Fibroblast of skin of right quadriceps (primary cell): ENCODE data around the gene ETDB.
A peak's percentile ranks its signal among the peaks of the same experiment; 100 is the strongest.
"Not testable (repeated sequence)": the region's sequence is repeated elsewhere in the genome, so short reads cannot be mapped to it uniquely, and the experiment has no call there.

Source experiments
- DNase-seq: peaks from one replicate; pipeline ENCODE4 v3.0.0-alpha.2; 2013

The ETDB gene

DNA sequence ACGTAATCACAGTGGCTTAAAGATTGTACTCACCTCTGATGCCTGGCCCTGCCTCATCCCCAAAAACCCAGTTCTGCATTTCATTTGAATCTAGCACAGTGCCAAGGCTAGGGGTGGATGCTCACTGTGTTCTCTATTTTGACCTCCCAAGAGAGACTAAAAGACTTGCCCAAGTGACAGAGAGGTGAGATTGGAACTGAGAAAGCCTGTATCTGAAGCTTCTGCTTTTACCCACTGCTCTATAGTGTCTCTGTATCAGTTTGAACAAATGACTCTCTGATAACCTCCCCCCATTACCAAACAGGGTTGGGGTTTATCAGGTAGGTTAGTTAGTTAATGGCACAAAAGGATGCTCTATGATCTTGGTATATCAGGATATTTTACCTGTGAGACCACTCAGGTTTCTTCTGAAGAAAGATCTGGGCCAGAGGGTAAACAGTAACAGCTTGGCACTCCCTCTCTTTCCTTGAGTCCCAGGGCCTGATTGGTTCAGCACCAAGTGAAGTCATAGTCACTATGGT lies at the start of gene ETDB:
TSS of gene ETDB (minus strand) at position 471 of the 521 bp plus-strand sequence. CDS start 1,265 bp downstream, outside the sequence.
- not testable (repeated sequence) for DNase-seq

GRCh38 chrX:135169534-135169933 lies 49.2 kb upstream of the ETDB start:
- not testable (repeated sequence) for DNase-seq

GRCh38 chrX:135168486-135168885 lies 48.2 kb upstream of the ETDB start:
- no peak for DNase-seq

DNA sequence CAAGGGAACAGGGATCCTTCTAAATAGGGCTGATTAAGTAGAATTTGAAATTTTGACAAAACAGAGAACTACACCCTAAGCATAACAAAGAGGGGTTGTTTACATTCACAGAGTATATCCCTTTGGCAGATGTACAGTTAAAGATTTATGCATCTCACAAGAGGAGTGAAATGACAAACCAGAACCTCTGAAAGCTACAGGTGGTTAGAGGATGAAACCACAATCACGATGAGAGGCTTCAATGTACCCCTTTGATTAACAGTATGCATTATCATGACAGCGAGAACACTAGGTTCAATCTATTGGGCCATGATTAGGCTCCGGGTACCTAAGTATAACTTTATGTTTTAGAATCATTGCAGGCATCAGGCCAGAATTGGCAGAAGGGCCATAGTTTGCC lies 34.4 kb upstream of the ETDB start:
- DNase-seq: not testable (repeated sequence)

DNA sequence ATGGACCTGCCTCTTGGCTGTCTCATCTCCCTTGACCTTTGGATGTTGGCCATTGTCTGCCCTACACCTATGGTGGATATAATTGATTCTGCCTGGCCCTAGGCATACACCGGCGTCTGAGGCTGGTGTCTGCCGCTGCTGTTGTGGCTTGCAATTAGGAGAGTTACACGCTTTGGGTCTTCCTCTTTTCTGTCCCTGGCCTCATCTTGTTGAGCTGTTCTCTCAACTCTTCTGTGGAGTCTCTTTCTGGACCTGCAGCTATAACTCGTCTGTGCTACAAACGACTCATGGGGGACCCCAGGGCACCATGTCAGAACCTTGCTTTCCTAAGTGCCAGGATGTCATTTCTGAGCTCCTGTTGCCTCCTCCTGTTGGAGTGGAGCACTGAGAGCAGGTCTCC lies 5.8 kb upstream of the ETDB start:
- not testable (repeated sequence) for DNase-seq

DNA sequence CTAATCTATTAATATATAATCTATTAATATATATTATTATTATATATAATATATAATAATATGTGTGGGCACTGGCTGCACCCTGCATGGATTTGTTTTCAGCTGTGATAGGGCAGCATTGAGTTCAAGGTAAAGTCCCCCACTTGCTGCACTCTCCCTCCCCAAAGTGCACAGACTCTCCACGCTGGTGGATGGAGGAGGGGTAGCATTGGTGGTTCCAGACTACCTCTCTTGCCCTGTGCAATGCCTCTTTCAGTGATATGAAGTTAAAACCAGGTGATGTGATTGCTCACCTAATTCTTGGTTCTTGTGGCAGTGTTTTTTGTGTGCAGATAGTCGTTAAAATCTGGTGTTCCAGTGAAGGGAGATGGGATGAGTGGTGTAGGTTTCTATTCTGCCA lies 4.3 kb downstream of the ETDB start:
- DNase-seq: not testable (repeated sequence)

GRCh38 chrX:135114392-135114791 lies 5.9 kb downstream of the ETDB start:
- no peak for DNase-seq

DNA sequence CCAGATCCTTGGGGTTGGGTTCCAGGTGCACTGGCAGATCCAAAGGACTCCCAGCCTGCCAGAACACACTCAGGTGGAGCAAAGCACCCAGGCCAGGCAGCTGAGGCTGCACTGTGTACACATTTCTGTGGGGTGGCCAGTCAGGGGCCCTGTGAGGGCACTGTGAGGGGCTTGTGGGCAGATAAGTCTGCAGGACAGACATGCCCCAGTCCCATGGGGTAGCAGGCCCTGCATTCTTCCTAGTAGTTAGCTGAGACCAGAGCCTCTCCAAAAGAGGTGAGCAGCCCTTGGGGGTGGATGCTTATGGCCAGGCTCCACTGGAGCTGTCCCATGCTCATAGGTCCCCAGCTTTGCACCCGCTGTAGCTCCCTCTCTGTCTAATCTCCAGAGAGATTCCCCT lies 7.6 kb downstream of the ETDB start:
- DNase-seq: no peak

- peak; percentile 13 for DNase-seq
Observed at GRCh38 chrX:135112096-135112729, 8.1 kb downstream of the ETDB start.

DNA sequence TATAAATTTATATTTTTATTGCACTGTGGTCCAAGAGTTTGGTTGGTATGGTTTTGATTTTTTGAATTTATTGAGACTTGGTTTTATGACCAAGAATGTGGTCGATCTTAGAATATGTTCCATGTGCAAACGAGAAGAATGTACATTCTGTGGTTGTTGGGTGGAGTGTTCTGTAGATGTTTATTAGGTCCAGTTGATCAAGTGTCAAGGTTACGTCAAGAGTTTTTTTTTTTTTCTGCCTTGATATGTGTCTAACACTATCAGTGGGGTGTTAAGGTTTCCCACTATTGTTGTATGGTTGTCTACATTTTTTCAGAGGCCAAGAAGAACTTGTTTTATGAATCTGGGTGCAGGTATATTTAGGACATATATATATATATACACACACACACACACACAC lies 10.8 kb downstream of the ETDB start:
- no peak for DNase-seq

DNA sequence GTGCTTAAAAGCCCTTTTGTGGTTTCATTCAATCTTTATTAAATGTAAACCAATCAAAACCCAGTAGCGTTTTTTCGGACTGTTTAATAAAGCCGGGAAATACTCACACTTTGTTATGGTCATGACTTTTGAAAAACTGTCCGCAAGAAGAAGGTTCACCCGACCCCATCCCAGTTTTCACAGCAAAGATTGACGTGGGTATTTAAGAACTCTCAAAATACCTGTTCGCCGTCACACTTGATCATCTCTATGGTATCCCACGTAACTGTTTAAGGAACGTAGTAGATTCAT lies 20.9 kb downstream of the ETDB start:
- no peak for DNase-seq

DNA sequence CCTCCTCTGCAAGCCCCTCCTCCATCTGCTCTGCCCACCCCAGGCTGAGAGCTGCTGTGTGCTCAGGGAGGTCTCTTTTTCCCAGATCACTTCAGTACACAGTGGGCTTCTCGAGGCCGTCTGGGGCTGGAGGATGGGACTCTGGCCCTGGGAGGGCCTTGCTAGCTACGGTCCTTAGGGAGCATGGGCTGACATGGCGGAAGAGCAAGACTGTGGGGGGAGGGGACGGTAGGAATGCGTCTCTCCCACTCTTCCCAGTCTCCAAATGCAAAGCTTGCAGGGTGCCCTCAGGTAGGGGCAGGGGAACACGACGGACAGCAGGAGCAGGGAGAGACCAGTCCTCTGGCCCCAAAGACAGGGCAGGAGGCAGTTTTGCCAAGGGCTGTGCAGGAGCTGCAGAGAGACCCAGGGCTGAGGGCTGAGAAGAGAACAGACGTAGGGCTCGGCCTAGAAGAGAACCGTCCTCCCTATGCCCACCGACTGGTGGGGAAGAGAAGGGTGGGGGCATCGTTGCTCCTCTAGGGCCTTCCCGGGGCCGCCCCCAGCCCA lies 23.1 kb downstream of the ETDB start:
- not testable (repeated sequence) for DNase-seq

DNA sequence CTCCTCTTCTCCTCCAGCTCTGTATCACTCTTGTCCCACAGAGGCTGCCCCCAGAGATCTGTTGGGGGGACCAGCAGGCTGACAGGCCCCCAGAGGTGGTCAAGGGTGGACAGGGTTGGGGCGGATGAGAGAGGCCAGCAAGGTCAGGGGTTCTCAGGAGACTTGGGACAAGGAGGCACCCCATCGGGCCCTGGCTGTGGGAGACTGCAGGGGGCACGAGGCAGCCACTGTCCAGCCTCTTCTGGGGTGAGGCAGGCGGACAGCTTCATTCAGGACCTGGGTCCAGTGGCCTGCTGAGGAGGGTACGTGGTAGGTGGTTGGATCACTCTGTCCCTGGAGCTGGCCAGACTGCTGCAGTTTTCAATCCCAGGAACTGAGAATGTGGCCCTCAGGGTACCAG lies 24.6 kb downstream of the ETDB start:
- no peak for DNase-seq

DNA sequence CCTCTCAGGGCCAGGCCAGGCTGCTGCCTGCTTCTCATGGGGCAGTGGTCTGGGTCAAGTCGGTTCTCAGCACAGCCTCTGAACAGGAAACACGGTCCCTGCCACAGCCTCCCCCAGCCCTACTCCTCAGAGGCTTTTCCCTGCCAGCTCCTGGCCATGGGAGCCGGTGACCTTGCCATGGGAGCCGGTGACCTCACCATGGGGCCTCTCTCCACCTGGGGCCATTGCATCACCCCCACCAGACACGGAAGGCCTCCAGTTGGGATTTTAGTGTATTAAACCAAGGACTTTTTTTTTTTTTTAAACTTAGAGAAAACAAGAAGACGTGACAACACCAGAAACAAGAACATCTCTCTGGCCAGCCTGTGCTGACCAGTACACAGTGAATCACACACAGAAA lies 25.6 kb downstream of the ETDB start:
- no peak for DNase-seq

DNA sequence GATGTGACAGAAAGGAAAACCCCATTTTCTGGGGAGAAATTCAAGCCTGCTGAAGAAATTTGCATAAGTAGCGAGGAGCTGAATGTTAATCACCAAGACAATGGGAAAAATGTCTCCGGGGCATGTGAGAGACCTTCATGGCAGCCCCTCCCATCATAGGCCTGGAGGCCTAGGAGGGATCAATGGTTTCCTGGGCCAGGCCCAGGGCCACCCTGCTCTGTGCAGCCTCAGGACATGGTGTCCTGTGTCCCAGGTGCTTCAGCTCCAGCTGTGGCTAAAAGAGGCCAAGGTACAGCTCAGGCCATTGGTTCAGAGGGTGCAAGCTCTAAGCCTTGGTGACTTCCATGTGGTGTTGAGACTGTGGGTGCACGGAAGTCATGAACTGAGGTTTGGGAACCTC lies 31.2 kb downstream of the ETDB start:
- no peak for DNase-seq

DNA sequence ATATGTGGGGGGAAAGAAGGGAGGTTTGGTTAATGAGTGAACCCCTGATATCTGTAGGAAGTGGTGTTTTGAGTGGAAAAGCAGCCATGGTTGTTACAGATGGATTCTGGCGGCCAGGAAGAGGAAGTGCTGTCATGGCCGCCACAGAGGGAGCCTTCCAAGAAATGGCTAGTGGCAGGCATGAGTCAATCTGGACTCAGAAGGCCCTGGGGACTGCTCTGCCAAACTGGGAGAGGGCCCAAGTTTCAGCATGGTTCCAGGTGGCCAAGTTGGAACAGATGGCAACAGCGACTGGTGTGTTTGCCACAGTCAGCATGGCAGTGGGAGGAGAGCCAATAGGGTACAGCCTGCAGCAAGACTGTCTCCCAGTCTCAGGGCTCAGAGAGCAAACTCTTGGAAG lies 32.5 kb downstream of the ETDB start:
- no peak for DNase-seq

GRCh38 chrX:135086197-135086854 lies 34.0 kb downstream of the ETDB start:
- peak; percentile 33 for DNase-seq

DNA sequence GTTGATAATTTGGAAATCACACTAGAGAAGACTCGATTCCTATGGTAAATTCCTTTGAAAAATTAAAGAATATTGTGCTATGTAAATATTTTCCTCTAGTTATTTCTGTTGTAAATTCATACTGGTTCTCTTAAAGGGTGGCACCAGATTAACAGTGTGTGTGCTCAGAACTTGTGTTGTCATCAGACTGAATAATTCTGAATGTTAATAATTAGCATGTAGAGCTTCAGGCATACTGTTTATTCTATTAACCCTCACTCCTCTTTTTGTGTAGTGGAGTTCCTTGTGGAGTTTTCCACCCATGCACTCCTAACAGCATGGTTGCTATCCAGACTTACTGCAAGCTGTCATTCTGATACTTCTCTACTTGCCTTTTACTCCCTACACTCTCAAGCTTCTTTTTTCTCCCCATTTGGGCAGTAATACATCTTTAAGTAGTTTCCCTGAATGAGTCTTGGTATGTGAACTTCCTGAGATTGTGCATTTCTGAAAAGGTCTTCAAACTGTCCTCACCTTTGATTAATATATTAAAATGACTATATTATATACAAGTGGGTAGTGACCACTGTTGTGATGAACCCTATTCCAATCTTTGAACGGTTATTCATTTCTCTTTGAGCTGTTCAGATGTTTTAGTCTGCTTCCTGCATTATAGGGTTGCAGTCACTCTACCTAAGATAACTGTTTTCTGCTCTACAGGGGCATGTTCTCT lies 38.5 kb downstream of the ETDB start:
- DNase-seq: no peak
